OCI-LY1 (cell line): ENCODE data around the gene NKIRAS2.

Source experiments
- H2AFZ ChIP-seq: fragments of 200-600 bp; sonication (generic), shearing (Covaris generic); 2 replicates; pipeline ENCODE4 v1.6.0; 2014; ENCODE audit warnings: antibody characterized with exemption, mild to moderate bottlenecking, low read length
- H3F3A ChIP-seq: fragments of 200-600 bp; sonication (generic), shearing (Covaris generic); 2 replicates; pipeline ENCODE4 v1.6.0; 2014; ENCODE audit warnings: mild to moderate bottlenecking, antibody characterized with exemption, low read length, moderate library complexity; ENCODE audit not compliant: insufficient read depth
- H3K27ac ChIP-seq: fragments of 200-600 bp; sonication (generic); 2 replicates; pipeline ENCODE4 v1.5.1; 2014; ENCODE audit warnings: low read length, mixed run types, mild to moderate bottlenecking, low read depth; ENCODE audit not compliant: poor library complexity, severe bottlenecking
- H3K27me3 ChIP-seq: fragments of 200-600 bp; sonication (generic); 2 replicates; pipeline ENCODE4 v1.6.0; 2014; ENCODE audit warnings: antibody characterized with exemption, mild to moderate bottlenecking, low read length, moderate library complexity; ENCODE audit not compliant: insufficient read depth
- H3K36me3 ChIP-seq: fragments of 200-600 bp; sonication (generic); 2 replicates; pipeline ENCODE4 v1.6.1; 2014; ENCODE audit warnings: mild to moderate bottlenecking, antibody characterized with exemption, low read length, moderate library complexity, mixed read lengths; ENCODE audit not compliant: insufficient read depth
- H3K4me1 ChIP-seq: fragments of 200-600 bp; sonication (generic); 2 replicates; pipeline ENCODE4 v1.5.1; 2014; ENCODE audit warnings: mild to moderate bottlenecking, low read length, moderate library complexity; ENCODE audit not compliant: insufficient read depth, severe bottlenecking
- H3K4me2 ChIP-seq: fragments of 200-600 bp; sonication (generic), shearing (Covaris generic); 2 replicates; pipeline ENCODE4 v1.6.1; 2014; ENCODE audit warnings: low read length
- H3K4me3 ChIP-seq: fragments of 200-600 bp; sonication (generic); 2 replicates; pipeline ENCODE4 v1.5.1; 2014; ENCODE audit warnings: low read length, low read depth, mild to moderate bottlenecking, mixed read lengths; ENCODE audit not compliant: poor library complexity, severe bottlenecking
- H3K79me2 ChIP-seq: fragments of 200-600 bp; shearing (Covaris generic); 2 replicates; pipeline ENCODE4 v1.6.1; 2016; ENCODE audit warnings: mixed run types, low read length, mixed read lengths; ENCODE audit not compliant: insufficient read depth
- H3K9ac ChIP-seq: fragments of 200-600 bp; sonication (generic), shearing (Covaris generic); 2 replicates; pipeline ENCODE4 v1.6.1; 2014; ENCODE audit warnings: mild to moderate bottlenecking, low read length, mixed read lengths
- H3K9me2 ChIP-seq: fragments of 200-600 bp; sonication (generic), shearing (Covaris generic); 2 replicates; pipeline ENCODE4 v1.6.1; 2014; ENCODE audit warnings: low read depth, mild to moderate bottlenecking, low read length, mixed read lengths
- H3K9me3 ChIP-seq: fragments of 200-600 bp; shearing (Covaris generic); 2 replicates; pipeline ENCODE4 v1.6.1; 2014; ENCODE audit warnings: low read length, mixed read lengths
- H4K20me1 ChIP-seq: fragments of 200-600 bp; sonication (generic), shearing (Covaris generic); 2 replicates; pipeline ENCODE4 v1.6.0; 2016; ENCODE audit warnings: mild to moderate bottlenecking, low read length; ENCODE audit not compliant: insufficient read depth
- EZH2 ChIP-seq: fragments of 200-600 bp; sonication (generic), shearing (Covaris generic); IDR thresholded peaks from 2 replicates; pipeline ENCODE4 v1.8.0; 2017; ENCODE audit warnings: borderline replicate concordance, mixed run types, mild to moderate bottlenecking, antibody characterized with exemption, low read length, moderate library complexity, mixed read lengths
- TF ChIP-seq, protein P1 (sequence below): fragments of 200-600 bp; sonication (generic), shearing (Covaris generic); IDR thresholded peaks from 2 replicates; pipeline ENCODE4 v1.5.1; 2017; ENCODE audit warnings: mild to moderate bottlenecking, antibody characterized with exemption, low read length, moderate library complexity, mixed read lengths

The NKIRAS2 gene

GRCh38 chr17:42016411-42016831 lies 3.5 kb upstream of the NKIRAS2 start:
- Histone ChIP-seq H3K4me3 (peak overlapping the region; percentile 93), H3K4me2 (peak overlapping the region; percentile 90), H3K27ac (peak overlapping the region; percentile 80), H3F3A (no peaks in the 10 kb centered on the region), H4K20me1 (no peaks in the 10 kb centered on the region), H3K27me3 (no peaks in the 10 kb centered on the region), H3K79me2 (peaks cover 59% of the 10 kb centered on the region), H3K36me3 (peaks cover 15% of the 10 kb centered on the region; the same call in 1 of the 2 replicates), H3K4me1 (peaks cover 44% of the 10 kb centered on the region), H3K9ac (peak overlapping the region; percentile 94), H3K9me2 (no peaks in the 10 kb centered on the region), H2AFZ (no peak overlapping the region), H3K9me3 (no peaks in the 10 kb centered on the region)
- TF ChIP-seq, protein P1, sequence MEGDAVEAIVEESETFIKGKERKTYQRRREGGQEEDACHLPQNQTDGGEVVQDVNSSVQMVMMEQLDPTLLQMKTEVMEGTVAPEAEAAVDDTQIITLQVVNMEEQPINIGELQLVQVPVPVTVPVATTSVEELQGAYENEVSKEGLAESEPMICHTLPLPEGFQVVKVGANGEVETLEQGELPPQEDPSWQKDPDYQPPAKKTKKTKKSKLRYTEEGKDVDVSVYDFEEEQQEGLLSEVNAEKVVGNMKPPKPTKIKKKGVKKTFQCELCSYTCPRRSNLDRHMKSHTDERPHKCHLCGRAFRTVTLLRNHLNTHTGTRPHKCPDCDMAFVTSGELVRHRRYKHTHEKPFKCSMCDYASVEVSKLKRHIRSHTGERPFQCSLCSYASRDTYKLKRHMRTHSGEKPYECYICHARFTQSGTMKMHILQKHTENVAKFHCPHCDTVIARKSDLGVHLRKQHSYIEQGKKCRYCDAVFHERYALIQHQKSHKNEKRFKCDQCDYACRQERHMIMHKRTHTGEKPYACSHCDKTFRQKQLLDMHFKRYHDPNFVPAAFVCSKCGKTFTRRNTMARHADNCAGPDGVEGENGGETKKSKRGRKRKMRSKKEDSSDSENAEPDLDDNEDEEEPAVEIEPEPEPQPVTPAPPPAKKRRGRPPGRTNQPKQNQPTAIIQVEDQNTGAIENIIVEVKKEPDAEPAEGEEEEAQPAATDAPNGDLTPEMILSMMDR: no peak
- no peak for TF ChIP-seq EZH2

GRCh38 chr17:42016941-42017865 lies 2.7 kb upstream of the NKIRAS2 start, which contains the start of gene DNAJC7:
Gene DNAJC7, minus strand, starts transcription at chr17:42017439. Its CDS starts 23 bp downstream, at chr17:42017416.
- peak within 1 kb of the TSS; percentile 90 for H3K4me2 ChIP-seq
- peaks cover 51% of the 10 kb centered on the region for H3K79me2 ChIP-seq
- no peaks in the 10 kb centered on the region for H3F3A ChIP-seq
- peaks cover 45% of the 10 kb centered on the region for H3K4me1 ChIP-seq
- H3K27me3 ChIP-seq: no peaks in the 10 kb centered on the region
- H3K36me3 ChIP-seq: peaks cover 14% of the 10 kb centered on the region; the same call in 1 of the 2 replicates
- H3K9me3 ChIP-seq: no peaks in the 10 kb centered on the region
- H3K27ac ChIP-seq: peak within 1 kb of the TSS; percentile 80
- no peak within 1 kb of the TSS for H2AFZ ChIP-seq
- TF ChIP-seq EZH2: no peak
- TF ChIP-seq, protein P1: no peak
- H3K9me2 ChIP-seq: no peaks in the 10 kb centered on the region
- peak within 1 kb of the TSS; percentile 94 for H3K9ac ChIP-seq
- peak within 1 kb of the TSS; percentile 93 for H3K4me3 ChIP-seq
- no peaks in the 10 kb centered on the region for H4K20me1 ChIP-seq

- H3K27ac ChIP-seq: peak overlapping the region; percentile 37
- H3K79me2 ChIP-seq: peaks cover 45% of the 10 kb centered on the region
- H3F3A ChIP-seq: no peaks in the 10 kb centered on the region
- no peaks in the 10 kb centered on the region for H3K9me3 ChIP-seq
- peaks cover 20% of the 10 kb centered on the region; the same call in 1 of the 2 replicates for H3K36me3 ChIP-seq
- no peak for TF ChIP-seq EZH2
- TF ChIP-seq, protein P1: no peak
- H4K20me1 ChIP-seq: no peaks in the 10 kb centered on the region
- H3K27me3 ChIP-seq: no peaks in the 10 kb centered on the region
- H3K4me2 ChIP-seq: peak overlapping the region; percentile 90
- no peak overlapping the region for H2AFZ ChIP-seq
- H3K4me1 ChIP-seq: peaks cover 45% of the 10 kb centered on the region
- no peaks in the 10 kb centered on the region for H3K9me2 ChIP-seq
- H3K9ac ChIP-seq: peak overlapping the region; percentile 94
- H3K4me3 ChIP-seq: peak overlapping the region; percentile 93
Observed at GRCh38 chr17:42017866-42018200, 2.1 kb upstream of the NKIRAS2 start.
